Measurements from ENCODE around the gene FCAMR.

The FCAMR gene

DNA sequence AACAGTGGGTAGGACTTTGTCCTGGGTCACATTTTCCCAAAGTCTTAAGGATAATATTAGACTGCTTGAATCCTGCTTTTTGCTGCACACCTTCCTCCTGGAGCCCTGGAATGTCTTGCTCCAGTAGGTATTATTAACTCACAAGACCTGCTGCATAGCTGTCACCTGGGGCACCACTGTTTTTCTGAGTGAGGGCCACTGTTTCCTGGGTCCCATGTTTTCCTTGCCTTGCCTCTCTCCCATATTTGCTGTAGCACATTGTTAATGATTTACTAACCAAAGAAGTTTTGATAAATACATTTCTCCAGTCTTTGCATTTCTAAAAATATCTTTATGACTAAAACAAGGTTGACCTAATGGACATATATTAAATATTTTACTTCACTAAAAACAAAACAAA, 22.5 kb upstream of the FCAMR start:
- no peak for DNase-seq

DNA sequence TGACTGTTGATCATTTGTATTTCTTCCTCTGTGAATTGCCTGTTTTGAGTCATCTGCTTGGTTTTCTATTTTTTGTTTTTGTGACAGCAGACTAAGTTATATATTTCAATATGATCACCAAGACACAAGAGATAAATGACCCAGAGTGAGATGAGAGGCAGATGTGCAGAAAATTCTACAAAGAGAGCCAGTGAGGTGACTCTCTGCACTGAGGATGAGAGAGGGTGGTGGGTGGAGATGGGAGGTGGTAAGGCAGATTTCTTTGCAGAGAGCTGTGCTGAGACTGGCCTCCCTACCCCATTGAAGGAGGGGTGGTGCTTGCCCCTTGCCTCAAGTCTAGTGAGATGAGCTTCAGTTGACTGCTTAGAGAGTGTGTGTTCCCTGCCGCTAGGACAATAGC, 17.6 kb upstream of the FCAMR start:
- no peak for DNase-seq

DNA sequence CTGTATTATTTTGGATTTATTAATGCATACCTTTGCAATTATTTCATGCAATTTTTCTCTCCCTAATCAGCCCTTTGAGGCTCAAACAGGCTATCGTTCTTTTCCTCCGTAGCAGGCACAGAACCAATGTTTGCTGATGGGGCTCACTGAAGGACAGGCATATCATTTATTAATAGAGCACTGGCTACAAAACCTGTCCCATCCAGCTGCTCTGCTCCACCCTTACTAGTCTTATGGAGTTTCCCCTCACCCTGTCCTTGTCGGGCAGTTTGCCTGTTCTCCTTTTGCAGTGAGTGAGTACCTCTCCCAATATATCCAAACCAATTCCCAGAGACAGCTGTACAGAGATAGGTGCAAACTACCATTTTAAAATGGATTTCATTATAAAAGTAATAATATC, 16.6 kb upstream of the FCAMR start:
- DNase-seq: no peak

DNA sequence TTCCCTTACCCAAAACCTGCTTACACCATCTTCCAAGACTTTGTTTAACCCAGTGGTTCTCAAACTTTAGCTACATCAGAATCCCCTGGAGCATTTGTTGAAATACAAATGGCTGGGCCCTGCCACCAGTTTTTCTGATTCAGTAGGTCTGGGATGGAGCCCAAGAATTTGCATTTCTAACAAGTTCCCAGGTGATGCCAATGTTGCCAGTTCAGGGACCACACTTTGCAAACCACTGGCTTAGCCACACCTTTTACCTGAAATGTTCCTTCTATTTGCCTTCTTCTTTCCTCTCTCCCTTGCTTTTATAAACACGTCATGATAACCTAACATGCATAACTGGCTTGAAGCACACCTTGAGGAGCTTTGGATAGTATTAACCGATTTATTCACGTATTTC, 16.1 kb upstream of the FCAMR start:
- DNase-seq: no peak

DNA sequence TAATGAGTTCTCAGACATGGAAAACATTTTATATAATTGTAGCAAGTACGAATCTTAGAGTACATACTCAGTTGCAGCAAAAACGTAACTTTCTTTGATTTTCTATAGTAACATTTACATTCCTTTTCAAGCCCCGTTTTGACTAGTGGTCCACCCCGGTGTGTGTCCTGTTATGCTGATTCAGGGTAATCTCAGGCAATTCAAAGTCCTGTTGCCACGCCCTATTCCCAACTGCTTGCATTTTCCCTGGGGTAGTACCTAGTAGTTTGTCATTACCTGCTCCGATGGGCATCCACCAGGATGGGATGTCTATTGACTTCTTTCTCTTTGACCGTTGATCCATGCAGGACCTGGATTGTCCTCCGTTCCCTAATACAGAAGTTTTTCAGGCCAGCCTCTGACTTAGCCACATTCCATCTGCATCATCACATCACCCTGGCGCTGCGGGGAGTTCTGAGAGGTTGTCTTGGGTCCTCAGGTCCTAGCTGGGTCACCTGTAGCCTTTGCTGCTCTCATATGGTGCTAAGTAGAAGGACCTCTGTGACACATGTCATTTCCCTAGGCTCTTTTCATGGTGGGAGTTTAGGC, 15.0 kb upstream of the FCAMR start:
- no peak for DNase-seq

DNA sequence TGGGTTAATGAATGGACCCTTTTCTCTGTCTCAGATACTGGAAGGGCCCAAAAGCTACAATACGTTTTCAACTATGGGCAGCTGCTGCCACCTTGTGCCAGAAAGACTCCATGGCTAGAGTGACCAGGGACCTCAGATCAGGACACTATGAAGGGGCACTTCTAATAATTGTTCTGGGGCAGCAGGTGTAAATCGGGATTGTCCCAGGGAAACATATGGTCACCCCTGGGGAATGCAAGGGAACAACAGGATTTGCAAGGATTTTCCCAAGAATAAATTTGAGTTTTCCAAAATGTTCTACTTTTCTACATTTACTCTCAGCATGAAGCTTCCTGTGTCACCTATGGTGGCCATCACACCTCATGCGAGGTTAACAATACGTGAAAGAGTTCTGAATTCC, 12.0 kb upstream of the FCAMR start:
- DNase-seq: peak; percentile 42

DNA sequence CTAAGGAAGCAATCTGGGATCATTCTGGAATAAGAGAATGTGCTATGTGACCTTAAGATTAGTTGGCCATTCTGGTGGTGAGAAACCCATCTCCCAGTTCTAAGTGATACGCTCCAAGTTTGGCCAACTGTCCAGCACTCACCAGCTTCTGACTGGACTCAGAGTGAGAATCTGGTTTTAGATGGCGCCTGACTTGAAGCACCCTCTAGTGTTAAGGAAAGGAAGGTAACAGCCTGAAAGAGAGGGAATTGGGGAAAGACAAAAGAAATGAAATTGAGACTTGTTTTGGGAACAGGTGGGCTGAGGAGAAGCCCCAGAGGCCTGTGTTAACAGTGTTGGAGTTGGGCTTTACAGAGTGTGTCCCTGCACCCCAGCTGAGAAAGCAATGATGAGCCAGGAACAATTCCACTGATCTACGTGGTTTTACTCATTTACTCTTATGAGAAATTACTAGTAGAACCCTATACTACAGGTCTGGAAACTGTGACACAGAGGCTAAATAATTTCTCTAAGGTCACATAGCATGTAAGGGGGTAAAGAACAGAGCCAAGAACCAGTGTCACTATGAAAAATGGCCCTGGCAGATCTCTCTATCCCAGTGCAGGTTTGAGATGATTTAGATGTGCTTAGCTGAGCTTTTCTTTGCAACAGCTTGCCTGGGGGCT, 9.3 kb upstream of the FCAMR start:
- DNase-seq: no peak

DNA sequence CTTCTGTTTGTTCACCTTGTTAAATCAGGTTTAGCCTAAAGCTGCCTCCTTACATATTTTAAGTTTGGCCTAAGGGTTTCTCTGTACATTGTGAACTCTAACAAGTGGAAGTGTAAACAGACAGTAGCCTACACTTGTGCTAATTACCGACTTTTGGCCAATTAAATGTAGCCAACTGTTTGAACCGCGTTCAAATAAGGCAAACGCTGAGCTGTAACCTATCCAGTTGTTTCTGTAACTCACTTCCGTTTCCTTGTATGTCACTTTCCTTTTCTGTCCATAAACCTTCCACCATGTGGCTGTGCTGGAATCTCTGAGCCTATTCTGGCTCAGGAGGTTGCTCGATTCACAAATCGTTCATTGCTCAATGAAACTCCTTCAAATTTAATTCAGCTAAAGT, 8.0 kb upstream of the FCAMR start:
- DNase-seq: no peak

DNA sequence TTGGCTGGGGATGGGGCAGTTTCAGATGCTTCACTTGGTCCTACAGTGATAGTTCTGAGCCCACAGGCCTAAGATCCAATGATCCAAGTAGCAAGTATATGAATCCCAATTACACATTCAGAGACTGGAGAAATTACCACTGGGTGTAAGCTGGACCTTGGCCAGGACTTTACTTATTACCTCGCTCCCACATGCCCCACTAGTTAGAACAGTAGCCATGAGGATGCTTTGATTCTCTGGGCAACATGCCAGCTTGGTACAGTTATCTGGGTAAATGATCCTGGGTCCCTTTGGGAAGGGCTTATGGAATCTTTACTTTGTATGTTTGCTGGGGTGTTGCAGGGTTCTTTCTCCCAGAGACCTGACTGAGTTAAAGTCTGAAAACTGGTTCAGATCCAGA, 5.0 kb upstream of the FCAMR start:
- DNase-seq: no peak

GRCh38 chr1:206974140-206974539, 3.9 kb upstream of the FCAMR start:
- no peak for DNase-seq

GRCh38 chr1:206972728-206973127, 2.5 kb upstream of the FCAMR start:
- no peak for DNase-seq

- DNase-seq: no peak
These were observed 882 bp upstream of the FCAMR start for GRCh38 chr1:206971029-206971655.

DNA sequence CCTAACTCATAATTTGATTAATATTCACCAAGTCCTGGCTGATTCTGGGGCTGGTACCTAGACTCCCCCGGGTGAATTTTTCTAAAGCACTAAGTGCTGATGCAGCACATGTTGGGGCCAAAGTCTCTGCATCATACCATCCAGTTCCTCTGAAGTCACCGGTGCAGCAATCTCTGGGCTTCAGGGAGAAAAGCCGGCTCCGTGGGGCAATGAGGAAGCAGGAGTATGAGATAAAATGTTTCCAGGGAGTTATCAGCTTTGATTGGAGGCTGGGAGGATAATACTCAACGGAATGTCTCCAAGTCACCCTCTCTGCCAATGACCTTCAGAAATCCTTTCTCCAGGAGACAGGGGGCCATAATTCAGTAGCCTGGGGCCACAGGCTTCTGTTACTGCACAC, 1.2 kb downstream of the FCAMR start:
- DNase-seq: no peak

DNA sequence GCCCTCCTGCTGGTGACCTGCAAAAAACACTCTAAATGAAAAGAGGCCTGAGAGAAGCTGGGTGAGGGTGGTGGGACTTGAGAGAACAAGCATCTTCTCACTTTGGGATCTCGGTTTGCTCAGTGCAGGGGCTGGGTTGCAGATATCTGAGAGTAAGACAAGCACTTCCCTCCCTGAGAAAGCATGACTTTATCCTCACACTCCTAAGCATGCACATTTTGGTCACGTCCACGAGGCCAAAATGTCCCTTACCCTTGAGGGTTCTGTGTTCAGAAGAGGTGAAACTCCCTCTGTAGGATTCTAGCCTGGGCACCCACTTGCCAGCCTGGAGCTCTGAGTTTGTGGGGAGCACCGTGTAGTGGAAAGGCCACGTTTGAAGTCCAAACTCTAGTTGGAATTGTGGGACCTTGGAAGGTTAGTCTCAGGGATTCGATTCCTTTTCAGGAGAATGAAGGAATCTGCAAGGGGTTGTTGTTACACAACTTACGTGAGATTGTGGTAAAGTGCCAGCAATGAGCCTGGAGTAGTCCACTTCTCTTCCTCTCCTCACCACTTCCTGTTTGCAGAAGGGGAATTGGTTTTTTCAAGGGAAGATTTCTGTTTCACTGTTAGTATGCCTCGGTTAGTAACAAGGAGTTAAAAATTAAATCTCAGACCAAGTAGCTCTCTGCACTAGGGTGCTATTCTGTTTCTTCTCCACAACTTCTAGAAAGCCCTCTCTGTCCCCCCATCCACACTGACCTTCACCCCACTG, 3.0 kb downstream of the FCAMR start:
- DNase-seq: no peak

- no peak for DNase-seq
These were observed 4.5 kb downstream of the FCAMR start for GRCh38 chr1:206965781-206966180.

DNA sequence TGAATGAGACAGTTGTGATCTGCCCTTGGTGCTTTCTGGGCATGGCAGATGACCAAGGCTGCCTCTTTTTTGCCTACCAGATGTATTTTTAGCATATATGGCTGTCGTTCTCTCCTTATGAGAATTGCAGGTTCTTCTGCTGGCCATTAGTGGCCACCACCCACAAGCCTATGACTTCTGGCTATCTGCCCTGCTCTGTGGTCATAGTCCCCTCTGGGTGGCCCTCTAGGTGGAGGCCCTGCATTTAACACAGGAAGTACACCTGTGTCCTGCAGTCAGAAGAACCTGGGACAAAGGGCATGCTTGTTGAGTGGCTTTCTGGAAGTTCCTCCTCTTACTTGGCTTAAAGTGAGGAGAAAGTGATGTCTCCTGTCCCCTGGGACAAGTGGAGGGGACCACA, 6.5 kb downstream of the FCAMR start:
- DNase-seq: no peak

GRCh38 chr1:206963119-206963712, 7.0 kb downstream of the FCAMR start:
- DNase-seq: no peak

GRCh38 chr1:206962272-206962671, 8.0 kb downstream of the FCAMR start:
- no peak for DNase-seq

GRCh38 chr1:206961668-206962067, 8.6 kb downstream of the FCAMR start:
- no peak for DNase-seq

GRCh38 chr1:206960676-206961386, 9.4 kb downstream of the FCAMR start:
- no peak for DNase-seq

DNA sequence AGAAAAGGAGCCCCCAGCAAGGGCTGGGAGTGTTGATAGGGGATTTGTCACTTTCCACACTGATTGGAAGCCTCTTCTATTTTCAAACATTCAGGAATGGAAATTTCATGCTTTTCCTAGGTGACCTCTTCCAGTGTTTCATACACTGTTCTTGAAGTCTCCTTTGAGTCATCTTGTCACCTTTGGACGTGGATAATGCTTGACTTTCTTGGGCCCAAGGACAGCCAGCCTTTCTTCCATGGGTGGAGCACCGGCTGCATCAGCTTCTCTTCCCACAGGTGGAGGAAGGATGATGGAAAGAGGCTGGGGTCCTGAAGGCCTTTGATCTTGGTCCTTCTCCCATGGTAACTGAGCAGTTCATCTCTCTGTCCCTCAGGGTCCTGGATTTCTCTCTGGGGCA, 12.1 kb downstream of the FCAMR start:
- DNase-seq: no peak

- DNase-seq: no peak
These were observed 12.6 kb downstream of the FCAMR start for GRCh38 chr1:206957639-206958038.
